Mucosa of gallbladder (tissue), 1 donor: Measurements from ENCODE around the gene RPL3. TPM values are rescaled to one million over a fixed set of nuclear protein-coding genes. Genes with fewer than 3 reads are reported as not detected.
"Not testable (repeated sequence)": the region's sequence is repeated elsewhere in the genome, so short reads cannot be mapped to it uniquely, and the experiment has no call there.

Experiments used
- DNase-seq: peaks from one replicate; pipeline ENCODE4 v3.0.0-alpha.2; 2020; ENCODE audit warnings: low spot score
- total RNA-seq: library from RNA; stranded (reverse); gene quantifications from one replicate; pipeline ENCODE4 v1.2.1, GENCODE V29; 2021
- donor health status: DM: no; HTN: no; CAD: no.

RPL3 gene
- total RNA-seq = 1,535 TPM

- DNase-seq = peak; percentile 97
These were observed at the start of gene RPL3 for GRCh38 chr22:39319284-39320022. RPL3 (minus strand) TSS chr22:39319623; CDS start chr22:39319597, 26 bp downstream.

- no peak for DNase-seq
These were observed 49.8 kb upstream of the RPL3 start for GRCh38 chr22:39369186-39369585.

GRCh38 chr22:39368461-39368911 is 49.1 kb upstream of the RPL3 start:
- no peak for DNase-seq

- no peak for DNase-seq
These were observed 47.6 kb upstream of the RPL3 start for GRCh38 chr22:39367035-39367434.

GRCh38 chr22:39365492-39365780 is 46.0 kb upstream of the RPL3 start:
- no peak for DNase-seq

- DNase-seq = no peak
These were observed 45.5 kb upstream of the RPL3 start for GRCh38 chr22:39364714-39365491.

- DNase-seq = no peak
These were observed 44.5 kb upstream of the RPL3 start for GRCh38 chr22:39363751-39364515.

- DNase-seq = no peak
These were observed 43.5 kb upstream of the RPL3 start for GRCh38 chr22:39362932-39363331.

GRCh38 chr22:39362271-39362670 is 42.8 kb upstream of the RPL3 start:
- no peak for DNase-seq

GRCh38 chr22:39361496-39361895 is 42.1 kb upstream of the RPL3 start:
- no peak for DNase-seq

GRCh38 chr22:39360674-39361413 is 41.4 kb upstream of the RPL3 start:
- peak; percentile 40 for DNase-seq

GRCh38 chr22:39360242-39360641 is 40.8 kb upstream of the RPL3 start:
- no peak for DNase-seq

- DNase-seq = no peak
These were observed 40.3 kb upstream of the RPL3 start for GRCh38 chr22:39359659-39360195.

- not testable (repeated sequence) for DNase-seq
These were observed 38.8 kb upstream of the RPL3 start for GRCh38 chr22:39358197-39358596.

GRCh38 chr22:39357110-39358108 is 38.0 kb upstream of the RPL3 start:
- not testable (repeated sequence) for DNase-seq

GRCh38 chr22:39356464-39356863 is 37.0 kb upstream of the RPL3 start:
- no peak for DNase-seq

- not testable (repeated sequence) for DNase-seq
These were observed 36.4 kb upstream of the RPL3 start for GRCh38 chr22:39355805-39356204.

- no peak for DNase-seq
These were observed 35.7 kb upstream of the RPL3 start for GRCh38 chr22:39355080-39355479.

- DNase-seq = no peak
These were observed 33.9 kb upstream of the RPL3 start for GRCh38 chr22:39353346-39353745.

- no peak for DNase-seq
These were observed 33.0 kb upstream of the RPL3 start for GRCh38 chr22:39352306-39352891.
